GM12878 (cell line): ENCODE measurements around the gene HBD. TPM values are rescaled to one million over a fixed set of nuclear protein-coding genes. Genes with fewer than 3 reads are reported as not detected.

ENCODE experiments used
- ATAC-seq: fragments of 200-7000 bp; cut with Tn5 transposase; 3 replicates; pipeline ENCODE4 v1.9.1; 2020; ENCODE audit warnings: mild to moderate bottlenecking, moderate library complexity
- BruUV-seq: library from RNA; stranded (reverse); fragments of 400-500 nt; replicated peaks from 2 replicates; lab custom pipeline; 2021; lab: Mats Ljungman, UMichigan
- CTCF ChIA-PET: fragments of 300-600 bp; sonication (Branson Sonifier 250); formaldehyde crosslinking; extraction: SDS; loops from one replicate; lab custom pipeline; 2021; ENCODE audit warnings: inconsistent platforms; lab: Yijun Ruan, JAX
- POLR2A ChIA-PET: fragments of 350-600 bp; formaldehyde crosslinking; extraction: SDS; loops from one replicate; lab custom pipeline; 2021; ENCODE audit warnings: inconsistent platforms; lab: Charles Lee
- RAD21 ChIA-PET: fragments of 300-600 bp; sonication (Branson Sonifier 250); formaldehyde crosslinking; loops from one replicate; lab custom pipeline; 2023; ENCODE audit warnings: antibody characterized with exemption; ENCODE audit not compliant: unreplicated experiment; lab: Charles Lee
- SMC1A ChIA-PET: fragments of 300-600 bp; sonication (Branson Sonifier 250); formaldehyde crosslinking; loops from one replicate; lab custom pipeline; 2023; ENCODE audit not compliant: unreplicated experiment, uncharacterized antibody; lab: Charles Lee
- DNase-seq: peaks from one replicate; pipeline ENCODE4 v3.0.0-alpha.2; 2011; ENCODE audit warnings: low read depth, low spot score
- FAIRE-seq: peaks from 3 replicates; lab custom pipeline; 2011; peaks lifted over from hg19 to GRCh38; lab: Jason Lieb, UNC
- H2AFZ ChIP-seq: 2 replicates; pipeline ENCODE4 v1.6.0; 2011; ENCODE audit warnings: low read depth, low read length, control low read depth; ENCODE audit not compliant: control insufficient read depth
- H3K27ac ChIP-seq: 2 replicates; pipeline ENCODE4 v1.5.1; 2011; ENCODE audit warnings: control low read depth; ENCODE audit not compliant: control insufficient read depth, insufficient read depth
- H3K27me3 ChIP-seq, 2 experiments: replicated peaks in 1 of 2; 2 replicates each; pipeline versions ENCODE4 v1.6.0 to v1.6.1; 2011; ENCODE audit warnings: low read length in 1 of 2; ENCODE audit not compliant: control insufficient read depth in 2 of 2, insufficient read depth in 2 of 2
- H3K36me3 ChIP-seq, 2 experiments: 2 replicates each; pipeline ENCODE4 v1.5.1; 2011; ENCODE audit warnings: low read length in 1 of 2; ENCODE audit not compliant: control insufficient read depth in 2 of 2, insufficient read depth in 2 of 2
- H3K4me1 ChIP-seq: 2 replicates; pipeline ENCODE4 v1.6.1; 2011; ENCODE audit warnings: mild to moderate bottlenecking, low read length, moderate library complexity, mixed read lengths; ENCODE audit not compliant: control insufficient read depth, insufficient read depth
- H3K4me2 ChIP-seq: 2 replicates; pipeline ENCODE4 v1.6.0; 2011; ENCODE audit warnings: control low read depth; ENCODE audit not compliant: control insufficient read depth, insufficient read depth
- H3K4me3 ChIP-seq: fragments of 200-600 bp; sonication (generic); 2 replicates; pipeline ENCODE4 v1.5.1; 2016
- H3K79me2 ChIP-seq: 2 replicates; pipeline ENCODE4 v1.6.0; 2011; ENCODE audit warnings: low read length; ENCODE audit not compliant: control insufficient read depth, insufficient read depth
- H3K9ac ChIP-seq: 2 replicates; pipeline ENCODE4 v1.8.0; 2011; ENCODE audit warnings: low read length, control low read depth, mixed read lengths; ENCODE audit not compliant: control insufficient read depth, insufficient read depth
- H3K9me3 ChIP-seq: replicated peaks from 3 replicates; pipeline ENCODE4 v1.5.1; 2011; ENCODE audit warnings: mild to moderate bottlenecking, low read length; ENCODE audit not compliant: control insufficient read depth, insufficient read depth
- H4K20me1 ChIP-seq: 2 replicates; pipeline ENCODE4 v1.6.0; 2011; ENCODE audit not compliant: control insufficient read depth, insufficient read depth
- CHD1 ChIP-seq: IDR thresholded peaks from 2 replicates; pipeline ENCODE4 v1.6.1; 2012; ENCODE audit warnings: low read depth, low read length, improper control_type of control experiment
- ETV6 ChIP-seq, 2 experiments: fragments of 450-650 bp in 1 of 2; IDR thresholded peaks in 1 of 2; conservative IDR thresholded peaks in 1 of 2; 2 replicates each; pipeline ENCODE4 v1.6.1; 2014; ENCODE audit warnings: antibody characterized with exemption in 1 of 2, borderline replicate concordance in 1 of 2, low read depth in 1 of 2, mild to moderate bottlenecking in 1 of 2, moderate library complexity in 1 of 2
- JUND ChIP-seq: IDR thresholded peaks from 2 replicates; pipeline ENCODE4 v1.6.1; 2012; ENCODE audit warnings: low read depth, mild to moderate bottlenecking, low read length, improper control_type of control experiment, moderate library complexity
- MEF2B ChIP-seq: fragments of 450-650 bp; IDR thresholded peaks from 2 replicates; pipeline ENCODE4 v1.6.1; 2018; ENCODE audit warnings: mild to moderate bottlenecking, moderate library complexity; ENCODE audit not compliant: partially characterized antibody, poor library complexity, severe bottlenecking
- NFYA ChIP-seq: IDR thresholded peaks from 2 replicates; pipeline ENCODE4 v1.6.1; 2011; ENCODE audit warnings: low read depth, mild to moderate bottlenecking, low read length, improper control_type of control experiment, borderline replicate concordance
- POLR2A ChIP-seq: IDR thresholded peaks from 2 replicates; pipeline ENCODE4 v1.6.1; 2011; ENCODE audit warnings: low read depth, mild to moderate bottlenecking, low read length
- RAD21 ChIP-seq: IDR thresholded peaks from 2 replicates; pipeline ENCODE4 v1.6.1; 2011; ENCODE audit warnings: mild to moderate bottlenecking, low read depth, low read length, moderate library complexity; ENCODE audit not compliant: insufficient read depth
- SIX5 ChIP-seq: IDR thresholded peaks from 2 replicates; pipeline ENCODE4 v1.6.1; 2011; ENCODE audit warnings: mild to moderate bottlenecking, low read depth, low read length, moderate library complexity; ENCODE audit not compliant: severe bottlenecking
- SPI1 ChIP-seq: IDR thresholded peaks from 2 replicates; pipeline ENCODE4 v1.6.1; 2011; ENCODE audit warnings: low read depth, mild to moderate bottlenecking, low read length, moderate library complexity, borderline replicate concordance; ENCODE audit not compliant: insufficient read depth
- WRNIP1 ChIP-seq: IDR thresholded peaks from 2 replicates; pipeline ENCODE4 v1.6.1; 2011; ENCODE audit warnings: low read depth, low read length, improper control_type of control experiment, borderline replicate concordance
- ZNF592 ChIP-seq: fragments of 450-650 bp; IDR thresholded peaks from 2 replicates; pipeline ENCODE4 v1.6.1; 2017; ENCODE audit warnings: mild to moderate bottlenecking, moderate library complexity
- WGBS: methylation state at CpG from one replicate; pipeline ENCODE4 v1.1.6; 2016; ENCODE audit warnings: low lambda C conversion rate; ENCODE audit not compliant: insufficient replicate concordance, insufficient coverage; ENCODE audit errors: missing lambda C conversion rate; 5-methylcytosine and 5-hydroxymethylcytosine counted together
- in situ Hi-C: fragments of 300-500 bp; cut with MboI; formaldehyde crosslinking; loops from 9 replicates; pipeline ENCODE4 v1.14.3; 2018; ENCODE audit warnings: mixed read lengths
- intact Hi-C: fragments of 100-400 bp; cut with micrococcal nuclease; formaldehyde crosslinking; loops from one replicate; pipeline ENCODE4 v1.14.2; 2022; ENCODE audit not compliant: unreplicated experiment
- polyA plus RNA-seq, 11 experiments: library from polyadenylated mRNA; depleted of rRNA in 4 of 11; unstranded in 6 of 11; stranded (reverse) in 5 of 11; fragments of >200 nt; fragmentation: Nextera tagmentation in 4 of 11; fragmentation: Illumina TruSeq in 1 of 11; extraction: Ambion mirVana in 4 of 11; extraction: Trizol in 1 of 11; gene quantifications; 1 replicate in 1 of 11; 2 replicates in 10 of 11; pipeline versions ENCODE4 v1.2.1 to v1.2.3, GENCODE V29; 2011 to 2016; ENCODE audit warnings: inconsistent platforms in 2 of 11, missing spikeins in 2 of 11, low read depth in 1 of 11
- total RNA-seq, 4 experiments: library from RNA; depleted of rRNA in 3 of 4; stranded (reverse); fragments of >200 nt in 3 of 4; fragmentation: Illumina TruSeq in 1 of 4; extraction: Trizol in 1 of 4; gene quantifications; 2 replicates each; pipeline versions ENCODE4 v1.2.1 to v1.2.3, GENCODE V29; 2013 to 2021

The HBD gene
- total and polyA plus RNA-seq, 10 of the 15 experiments (the other 5 are each of a cell fraction or from before 2014, with no cell fraction given), result 0.11 to 0.32 TPM; not detected in 8

- ChIA-PET CTCF (no interaction called here), SMC1A (no interaction called here), RAD21 (no interaction called here), POLR2A (no interaction called here)
- ATAC-seq (no peak), FAIRE-seq (no peak), DNase-seq (no peak)
- no peaks in the 10 kb centered on the region for H3K4me1 ChIP-seq
- no peaks in the 10 kb centered on the region for H3K79me2 ChIP-seq
- no peak overlapping the region for H3K4me3 ChIP-seq
- no peak overlapping the region for H3K4me2 ChIP-seq
- H3K9me3 ChIP-seq, result no peaks in the 10 kb centered on the region
- TF ChIP-seq RAD21 (no peak), ETV6 (conservative IDR thresholded peaks at IDR 0.05 in 1 of 2, IDR thresholded peaks at IDR 0.05 in 1 of 2; ENCODE audit: borderline replicate concordance in 1 of 2, low read depth in 1 of 2) (no peak), MEF2B (no peak), NFYA (no peak), POLR2A (no peak), JUND (no peak), CHD1 (no peak), WRNIP1 (no peak), SIX5 (no peak), SPI1 (no peak), ZNF592 (no peak)
- H3K9ac ChIP-seq, result no peak overlapping the region
- no peak overlapping the region for H2AFZ ChIP-seq
- no peaks in the 10 kb centered on the region for H4K20me1 ChIP-seq
- in situ Hi-C loops (no loop called here), intact Hi-C loops (no loop called here)
- no peaks in the 10 kb centered on the region for H3K36me3 ChIP-seq
- H3K27ac ChIP-seq, result no peak overlapping the region
- no peaks in the 10 kb centered on the region for H3K27me3 ChIP-seq
- WGBS, result 46% methylated on average over 2 of the region's 2 CpGs
- BruUV-seq, result no TSS peak
Observed at GRCh38 chr11:5282628-5283027, 48.3 kb upstream of the HBD start.
